GM19238 (cell line): Measurements from ENCODE around the gene AVPR2.

ENCODE experiments used
- DNase-seq: peaks from one replicate; pipeline ENCODE4 v3.0.0; 2011; ENCODE audit warnings: low spot score; ENCODE audit not compliant: insufficient read length

AVPR2 gene

DNA sequence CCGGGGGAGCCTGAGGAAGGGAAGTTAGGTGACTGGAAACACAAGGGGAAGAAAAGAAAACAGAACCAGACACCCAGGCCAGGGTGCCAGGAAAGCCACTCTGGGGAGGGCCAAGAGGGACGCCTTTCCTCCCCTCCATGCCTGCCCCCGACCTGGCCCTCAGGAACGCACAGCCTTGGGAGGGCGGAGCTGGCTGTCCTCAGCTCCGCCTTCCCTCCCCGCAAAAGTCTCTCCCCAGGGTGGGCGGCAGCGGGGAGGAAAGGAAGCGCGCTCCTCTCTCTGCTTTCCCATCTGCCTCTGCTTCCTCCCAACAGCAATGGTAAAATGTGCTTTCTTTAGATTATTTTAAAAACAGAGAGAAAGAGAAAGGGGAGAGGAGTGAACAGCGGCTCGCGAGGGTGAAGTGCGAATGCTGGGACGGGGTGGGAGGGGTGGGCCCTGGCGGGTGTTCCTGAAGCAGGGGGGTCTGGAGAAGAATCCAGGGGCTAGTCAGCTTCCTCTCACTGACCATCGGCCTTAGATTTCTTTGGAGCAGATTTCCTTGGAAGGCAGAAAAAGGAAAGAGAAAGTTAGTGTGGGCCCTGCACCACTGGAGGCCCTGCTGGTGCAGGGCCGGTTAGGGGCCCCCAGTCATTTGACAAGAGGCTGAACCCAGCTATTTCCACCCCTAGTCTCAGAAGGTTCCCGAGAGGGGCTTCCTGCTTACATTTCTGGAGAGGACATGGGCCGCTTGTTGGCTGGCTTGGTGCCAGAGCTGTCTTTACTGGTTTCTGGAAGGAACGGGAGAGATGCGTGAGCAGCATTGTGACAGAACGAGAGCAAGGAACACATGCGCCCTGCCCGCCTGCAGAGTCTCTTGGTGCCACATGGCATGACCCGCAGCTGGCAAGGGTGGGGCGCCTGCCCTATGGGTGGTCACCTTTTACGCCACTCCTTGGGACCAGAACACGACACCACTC is 44.7 kb downstream of the AVPR2 start:
- no peak for DNase-seq

DNA sequence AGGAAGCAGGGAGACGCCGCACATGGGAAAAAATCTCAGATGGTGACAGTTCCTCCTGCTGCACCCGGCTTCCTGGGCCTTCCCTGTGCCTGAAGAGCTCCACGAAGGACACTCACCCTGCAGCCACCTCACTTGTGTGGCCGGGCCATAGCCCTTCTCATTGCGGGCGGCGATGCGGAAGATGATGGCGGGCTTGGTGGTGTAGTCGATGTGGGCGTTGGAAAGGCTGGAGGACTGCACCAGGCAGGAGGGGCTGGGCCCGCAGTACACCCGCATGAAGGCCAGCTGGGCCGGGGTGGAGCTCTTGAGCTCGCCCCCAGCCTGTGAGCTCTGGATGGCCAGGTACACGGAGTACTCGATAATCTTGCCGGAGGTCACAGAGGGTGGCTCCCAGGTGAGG is 45.7 kb downstream of the AVPR2 start:
- no peak for DNase-seq

DNA sequence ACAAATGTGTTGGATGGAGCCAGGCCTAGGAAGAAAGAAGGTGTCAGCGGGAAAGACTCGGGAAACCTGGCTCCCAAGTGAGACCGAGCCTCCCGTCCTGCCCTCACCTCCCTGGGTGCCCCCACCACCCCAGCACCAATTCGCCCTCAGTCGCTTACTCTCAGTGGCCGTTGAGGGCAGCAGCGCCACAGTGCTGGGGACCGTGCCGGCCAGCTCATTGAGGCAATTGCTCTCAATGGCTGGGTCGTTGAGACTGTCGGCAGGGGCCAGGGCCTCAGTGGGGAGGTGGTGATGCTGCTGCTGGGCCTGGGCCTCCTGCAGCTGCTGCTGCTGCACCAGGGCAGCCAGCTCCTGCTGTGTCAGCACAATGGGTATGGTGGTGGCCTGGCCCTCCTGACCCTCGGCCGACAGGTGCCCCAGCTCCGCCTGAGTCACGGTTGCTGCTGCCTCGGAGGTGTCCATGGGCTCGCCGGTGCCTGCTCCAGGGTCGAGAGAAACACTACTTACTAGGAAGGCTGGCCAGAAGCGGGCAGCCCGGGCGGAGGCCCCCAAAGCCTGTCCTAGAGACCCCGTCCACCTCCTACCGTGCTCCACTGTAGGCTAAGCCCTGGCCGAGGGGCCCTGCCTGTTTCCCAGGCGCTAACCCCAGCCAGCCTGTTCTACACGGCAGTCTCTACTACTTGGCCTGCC is 47.4 kb downstream of the AVPR2 start:
- DNase-seq = no peak

- no peak for DNase-seq
Observed at GRCh38 chrX:153952373-153953026, 48.0 kb downstream of the AVPR2 start.

GRCh38 chrX:153953342-153953830 is 48.9 kb downstream of the AVPR2 start:
- DNase-seq = peak; percentile 86

DNA sequence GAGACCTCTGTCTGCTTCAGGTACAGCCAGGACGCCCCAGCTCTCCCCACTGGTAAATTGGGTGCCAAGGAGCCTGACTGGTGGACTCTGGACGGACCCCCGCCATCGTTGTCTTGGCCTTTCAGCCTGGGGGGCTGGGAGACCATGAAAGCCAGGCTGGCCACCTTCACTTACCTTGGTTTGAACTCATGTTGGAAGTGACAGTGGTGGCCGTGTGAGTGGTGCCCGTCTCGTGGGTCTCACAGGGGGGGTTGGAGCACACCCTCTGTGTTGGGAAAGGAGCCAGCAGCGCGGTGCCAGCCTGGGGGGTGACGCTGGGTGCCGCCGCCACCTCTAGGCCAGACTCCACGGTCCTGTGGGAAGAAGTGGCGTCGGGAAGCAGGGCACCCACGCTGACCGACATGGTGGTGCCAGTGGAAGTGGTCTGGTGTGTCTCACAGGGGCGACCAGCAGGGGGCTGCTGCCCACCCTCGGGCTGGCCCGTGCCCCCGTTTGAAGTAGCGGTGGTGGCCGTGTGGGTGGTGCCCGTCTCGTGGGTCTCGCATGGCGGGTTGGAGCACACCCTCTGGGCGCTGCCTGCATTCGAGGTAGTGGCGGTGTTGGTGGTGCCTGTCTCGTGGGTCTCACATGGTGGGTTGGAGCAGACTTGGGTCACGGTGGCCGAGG is 49.6 kb downstream of the AVPR2 start:
- DNase-seq = no peak

DNA sequence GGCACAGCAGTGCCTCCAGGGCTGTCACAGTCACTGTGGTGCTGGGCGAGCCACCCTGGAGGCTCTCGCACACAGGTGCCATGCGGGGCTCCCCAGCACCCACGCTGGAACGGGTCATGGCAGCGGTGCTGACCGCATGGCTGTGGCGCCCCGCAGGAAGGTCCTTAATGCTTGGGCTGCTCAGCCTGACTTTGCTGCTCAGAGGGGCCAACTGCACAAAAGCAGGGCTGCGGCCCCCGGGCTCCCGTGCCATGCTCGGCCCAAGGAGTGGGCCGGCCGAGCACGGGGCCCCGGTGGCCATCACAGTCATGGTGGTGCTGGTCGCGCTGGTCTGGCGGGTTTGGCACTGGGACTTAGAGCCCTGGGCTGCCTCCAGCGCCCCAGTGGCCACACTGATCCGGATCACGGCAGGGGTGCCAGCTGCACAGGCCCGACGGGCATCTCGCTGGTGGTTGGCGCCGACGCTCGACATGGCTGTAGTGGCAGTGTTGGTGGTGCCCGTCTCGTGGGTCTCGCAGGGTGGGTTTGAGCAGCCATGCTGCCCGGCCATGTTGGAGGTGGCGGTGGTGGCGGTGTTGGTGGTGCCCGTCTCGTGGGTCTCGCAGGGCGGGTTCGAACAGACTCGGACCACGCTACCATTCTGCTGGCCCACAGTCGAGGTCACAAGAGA is 50.2 kb downstream of the AVPR2 start:
- no peak for DNase-seq

- DNase-seq = no peak
Observed at GRCh38 chrX:153955228-153955732, 50.8 kb downstream of the AVPR2 start.

- DNase-seq = no peak
Observed at GRCh38 chrX:153956044-153956907, 51.8 kb downstream of the AVPR2 start.
